Measurements from ENCODE around the gene CBARP.
A peak's percentile ranks its signal among the peaks of the same experiment; 100 is the strongest.

CBARP gene

DNA sequence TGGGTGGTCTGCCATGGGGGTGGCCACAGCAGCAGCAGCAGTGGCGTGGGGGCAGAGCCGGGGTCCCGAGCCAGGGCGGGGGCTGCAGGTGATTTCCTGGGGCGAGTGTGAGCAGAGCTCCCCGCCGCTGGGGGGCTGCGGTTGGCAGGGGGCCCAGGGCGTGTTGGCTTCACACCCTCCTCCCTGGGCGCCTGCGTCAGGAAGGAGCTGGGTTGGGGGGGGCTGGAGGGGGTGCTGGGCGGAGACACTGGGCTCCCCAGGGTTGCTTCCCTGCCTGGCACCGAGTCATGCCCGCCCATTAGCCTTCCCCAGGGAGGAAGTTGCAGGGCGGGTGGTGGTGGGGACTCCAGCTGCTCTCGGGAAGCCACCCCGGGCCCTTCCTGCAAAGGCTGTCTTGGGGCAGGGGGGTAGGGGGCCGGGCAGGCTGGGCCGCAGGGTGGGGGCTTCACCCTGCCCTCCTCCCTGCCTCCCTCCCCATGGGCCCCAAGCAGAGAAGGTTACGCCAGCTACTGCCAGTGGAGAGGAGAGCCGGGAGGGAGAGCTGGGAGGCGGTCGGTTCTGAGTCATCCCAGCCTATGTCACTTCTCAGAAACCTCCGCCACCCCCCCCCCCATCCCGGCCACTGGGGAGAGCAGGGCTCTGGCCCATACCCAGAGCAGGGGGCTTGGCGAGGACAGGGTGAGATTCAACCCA lies 15.2 kb upstream of the CBARP start (continued):
- TF ChIP-seq ZNF792 (tag by site-specific recombination; IDR thresholded peaks at IDR 0.05) (no peak), ZNF629 (tag by site-specific recombination; IDR thresholded peaks at IDR 0.05) (peak; percentile 60; the same call in 1 of the 2 replicates), ZFP37 (tag by site-specific recombination; IDR thresholded peaks at IDR 0.05) (no peak), ZNF701 (tag by site-specific recombination; IDR thresholded peaks at IDR 0.05) (no peak), GLI4 (tag by site-specific recombination; IDR thresholded peaks at IDR 0.05) (no peak), ZNF10 (tag by site-specific recombination; IDR thresholded peaks at IDR 0.05) (no peak), ZNF248 (tag by site-specific recombination; IDR thresholded peaks at IDR 0.05) (no peak), ZNF747 (tag by site-specific recombination; IDR thresholded peaks at IDR 0.05) (no peak), ZNF174 (tag by site-specific recombination; IDR thresholded peaks at IDR 0.05) (no peak), ZNF423 (tag by site-specific recombination; IDR thresholded peaks at IDR 0.05) (peak; percentile 85), PRDM6 (tag by site-specific recombination; IDR thresholded peaks at IDR 0.05) (no peak), ZNF341 (tag by site-specific recombination; IDR thresholded peaks at IDR 0.05; ENCODE audit: low read depth) (peak; percentile 53), SCRT1 (tag by site-specific recombination; IDR thresholded peaks at IDR 0.05; ENCODE audit: borderline replicate concordance) (no peak), ZNF394 (tag by site-specific recombination; IDR thresholded peaks at IDR 0.05; ENCODE audit: borderline replicate concordance) (peak; percentile 37; the same call in 1 of the 2 replicates), SALL2 (tag by site-specific recombination; IDR thresholded peaks at IDR 0.05; ENCODE audit: borderline replicate concordance) (no peak), ZNF214 (tag by site-specific recombination; IDR thresholded peaks at IDR 0.05; ENCODE audit: borderline replicate concordance) (no peak), ZSCAN30 (tag by site-specific recombination; IDR thresholded peaks at IDR 0.05) (no peak), EGR2 (tag by site-specific recombination; IDR thresholded peaks at IDR 0.05; ENCODE audit: low read depth) (no peak; the same call in 1 of the 2 replicates), ZNF362 (tag by site-specific recombination; IDR thresholded peaks at IDR 0.05) (no peak), ZNF560 (tag by site-specific recombination; IDR thresholded peaks at IDR 0.05; ENCODE audit: borderline replicate concordance) (no peak), ZEB2 (tag by site-specific recombination; IDR thresholded peaks at IDR 0.05) (peak; percentile 38; the same call in 1 of the 2 replicates), ZBTB1 (tag by site-specific recombination; IDR thresholded peaks at IDR 0.05) (no peak), ZNF433 (tag by site-specific recombination; IDR thresholded peaks at IDR 0.05; ENCODE audit: low read depth) (no peak), ZNF561 (tag by site-specific recombination; IDR thresholded peaks at IDR 0.05; ENCODE audit: borderline replicate concordance) (no peak), ZNF391 (tag by site-specific recombination; IDR thresholded peaks at IDR 0.05; ENCODE audit: borderline replicate concordance, low read depth) (no peak), ZBTB21 (tag by site-specific recombination; IDR thresholded peaks at IDR 0.05) (peak; percentile 15; the same call in 1 of the 2 replicates)
- TF ChIP-seq, protein P1, sequence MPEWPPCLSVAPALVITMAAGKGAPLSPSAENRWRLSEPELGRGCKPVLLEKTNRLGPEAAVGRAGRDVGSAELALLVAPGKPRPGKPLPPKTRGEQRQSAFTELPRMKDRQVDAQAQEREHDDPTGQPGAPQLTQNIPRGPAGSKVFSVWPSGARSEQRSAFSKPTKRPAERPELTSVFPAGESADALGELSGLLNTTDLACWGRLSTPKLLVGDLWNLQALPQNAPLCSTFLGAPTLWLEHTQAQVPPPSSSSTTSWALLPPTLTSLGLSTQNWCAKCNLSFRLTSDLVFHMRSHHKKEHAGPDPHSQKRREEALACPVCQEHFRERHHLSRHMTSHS (tag by site-specific recombination; IDR thresholded peaks at IDR 0.05), result no peak
- TF ChIP-seq, protein P2, sequence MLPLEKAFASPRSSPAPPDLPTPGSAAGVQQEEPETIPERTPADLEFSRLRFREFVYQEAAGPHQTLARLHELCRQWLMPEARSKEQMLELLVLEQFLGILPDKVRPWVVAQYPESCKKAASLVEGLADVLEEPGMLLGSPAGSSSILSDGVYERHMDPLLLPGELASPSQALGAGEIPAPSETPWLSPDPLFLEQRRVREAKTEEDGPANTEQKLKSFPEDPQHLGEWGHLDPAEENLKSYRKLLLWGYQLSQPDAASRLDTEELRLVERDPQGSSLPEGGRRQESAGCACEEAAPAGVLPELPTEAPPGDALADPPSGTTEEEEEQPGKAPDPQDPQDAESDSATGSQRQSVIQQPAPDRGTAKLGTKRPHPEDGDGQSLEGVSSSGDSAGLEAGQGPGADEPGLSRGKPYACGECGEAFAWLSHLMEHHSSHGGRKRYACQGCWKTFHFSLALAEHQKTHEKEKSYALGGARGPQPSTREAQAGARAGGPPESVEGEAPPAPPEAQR (tag by site-specific recombination; IDR thresholded peaks at IDR 0.05), result no peak
- TF ChIP-seq, protein P3, sequence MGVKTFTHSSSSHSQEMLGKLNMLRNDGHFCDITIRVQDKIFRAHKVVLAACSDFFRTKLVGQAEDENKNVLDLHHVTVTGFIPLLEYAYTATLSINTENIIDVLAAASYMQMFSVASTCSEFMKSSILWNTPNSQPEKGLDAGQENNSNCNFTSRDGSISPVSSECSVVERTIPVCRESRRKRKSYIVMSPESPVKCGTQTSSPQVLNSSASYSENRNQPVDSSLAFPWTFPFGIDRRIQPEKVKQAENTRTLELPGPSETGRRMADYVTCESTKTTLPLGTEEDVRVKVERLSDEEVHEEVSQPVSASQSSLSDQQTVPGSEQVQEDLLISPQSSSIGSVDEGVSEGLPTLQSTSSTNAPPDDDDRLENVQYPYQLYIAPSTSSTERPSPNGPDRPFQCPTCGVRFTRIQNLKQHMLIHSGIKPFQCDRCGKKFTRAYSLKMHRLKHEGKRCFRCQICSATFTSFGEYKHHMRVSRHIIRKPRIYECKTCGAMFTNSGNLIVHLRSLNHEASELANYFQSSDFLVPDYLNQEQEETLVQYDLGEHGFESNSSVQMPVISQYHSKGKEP (tag by site-specific recombination; IDR thresholded peaks at IDR 0.05), result no peak
- TF ChIP-seq, protein P4, sequence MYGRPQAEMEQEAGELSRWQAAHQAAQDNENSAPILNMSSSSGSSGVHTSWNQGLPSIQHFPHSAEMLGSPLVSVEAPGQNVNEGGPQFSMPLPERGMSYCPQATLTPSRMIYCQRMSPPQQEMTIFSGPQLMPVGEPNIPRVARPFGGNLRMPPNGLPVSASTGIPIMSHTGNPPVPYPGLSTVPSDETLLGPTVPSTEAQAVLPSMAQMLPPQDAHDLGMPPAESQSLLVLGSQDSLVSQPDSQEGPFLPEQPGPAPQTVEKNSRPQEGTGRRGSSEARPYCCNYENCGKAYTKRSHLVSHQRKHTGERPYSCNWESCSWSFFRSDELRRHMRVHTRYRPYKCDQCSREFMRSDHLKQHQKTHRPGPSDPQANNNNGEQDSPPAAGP (tag by site-specific recombination; IDR thresholded peaks at IDR 0.05), result peak; percentile 55; the same call in 1 of the 2 replicates
- TF ChIP-seq, protein P5, sequence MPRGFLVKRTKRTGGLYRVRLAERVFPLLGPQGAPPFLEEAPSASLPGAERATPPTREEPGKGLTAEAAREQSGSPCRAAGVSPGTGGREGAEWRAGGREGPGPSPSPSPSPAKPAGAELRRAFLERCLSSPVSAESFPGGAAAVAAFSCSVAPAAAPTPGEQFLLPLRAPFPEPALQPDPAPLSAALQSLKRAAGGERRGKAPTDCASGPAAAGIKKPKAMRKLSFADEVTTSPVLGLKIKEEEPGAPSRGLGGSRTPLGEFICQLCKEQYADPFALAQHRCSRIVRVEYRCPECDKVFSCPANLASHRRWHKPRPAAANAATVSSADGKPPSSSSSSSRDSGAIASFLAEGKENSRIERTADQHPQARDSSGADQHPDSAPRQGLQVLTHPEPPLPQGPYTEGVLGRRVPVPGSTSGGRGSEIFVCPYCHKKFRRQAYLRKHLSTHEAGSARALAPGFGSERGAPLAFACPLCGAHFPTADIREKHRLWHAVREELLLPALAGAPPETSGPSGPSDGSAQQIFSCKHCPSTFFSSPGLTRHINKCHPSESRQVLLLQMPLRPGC (tag by site-specific recombination; IDR thresholded peaks at IDR 0.05), result no peak

All from HEK293 (cell line).